HEK293 (cell line): ENCODE measurements around the gene PIGS.

Experiments
- TCF7L2 ChIP-seq: IDR thresholded peaks from 2 replicates; pipeline ENCODE4 v1.6.1; 2011; ENCODE audit warnings: low read depth, mild to moderate bottlenecking, inconsistent platforms, low read length, moderate library complexity, borderline replicate concordance
- TRIM28 ChIP-seq: IDR thresholded peaks from 2 replicates; pipeline ENCODE4 v1.6.1; 2011; ENCODE audit warnings: low read length, control low read depth, borderline replicate concordance
- YY1 ChIP-seq: fragments of 450-650 bp; formaldehyde crosslinking; IDR thresholded peaks from 2 replicates; pipeline ENCODE4 v1.5.1; 2018; ENCODE audit warnings: missing biosample characterization, missing genetic modification characterization
- ZNF10 ChIP-seq: fragments of 450-650 bp; formaldehyde crosslinking; IDR thresholded peaks from 2 replicates; pipeline ENCODE4 v1.5.1; 2017; ENCODE audit warnings: missing biosample characterization, missing genetic modification characterization
- ZNF148 ChIP-seq: fragments of 450-650 bp; formaldehyde crosslinking; IDR thresholded peaks from 2 replicates; pipeline ENCODE4 v1.5.0; 2017; ENCODE audit warnings: missing biosample characterization, missing genetic modification characterization, borderline replicate concordance
- ZNF184 ChIP-seq: fragments of 450-650 bp; IDR thresholded peaks from 2 replicates; pipeline ENCODE4 v1.5.1; 2018; ENCODE audit warnings: missing biosample characterization, mild to moderate bottlenecking, missing genetic modification characterization
- ZNF214 ChIP-seq: fragments of 450-650 bp; formaldehyde crosslinking; IDR thresholded peaks from 2 replicates; pipeline ENCODE4 v1.5.1; 2017; ENCODE audit warnings: missing biosample characterization, mild to moderate bottlenecking, missing genetic modification characterization, borderline replicate concordance
- ZNF362 ChIP-seq: fragments of 450-650 bp; formaldehyde crosslinking; IDR thresholded peaks from 2 replicates; pipeline ENCODE4 v1.5.1; 2016; ENCODE audit warnings: missing biosample characterization, missing genetic modification characterization
- ZNF394 ChIP-seq: fragments of 450-650 bp; formaldehyde crosslinking; IDR thresholded peaks from 2 replicates; pipeline ENCODE4 v1.5.1; 2016; ENCODE audit warnings: missing biosample characterization, missing genetic modification characterization, mild to moderate bottlenecking, moderate library complexity, borderline replicate concordance
- ZNF792 ChIP-seq: fragments of 450-650 bp; formaldehyde crosslinking; IDR thresholded peaks from 2 replicates; pipeline ENCODE4 v1.5.1; 2016; ENCODE audit warnings: missing biosample characterization, missing genetic modification characterization
- TF ChIP-seq, protein P1 (sequence below): fragments of 450-650 bp; formaldehyde crosslinking; IDR thresholded peaks from 2 replicates; pipeline ENCODE4 v1.5.1; 2016; ENCODE audit warnings: missing biosample characterization, missing genetic modification characterization
- TF ChIP-seq, protein P2 (sequence below): fragments of 450-650 bp; formaldehyde crosslinking; IDR thresholded peaks from 2 replicates; pipeline ENCODE4 v1.5.1; 2016; ENCODE audit warnings: missing biosample characterization, missing genetic modification characterization
- TF ChIP-seq, protein P3 (sequence below): fragments of 450-650 bp; formaldehyde crosslinking; IDR thresholded peaks from 2 replicates; pipeline ENCODE4 v1.5.1; 2016; ENCODE audit warnings: missing biosample characterization, missing genetic modification characterization

DNA sequence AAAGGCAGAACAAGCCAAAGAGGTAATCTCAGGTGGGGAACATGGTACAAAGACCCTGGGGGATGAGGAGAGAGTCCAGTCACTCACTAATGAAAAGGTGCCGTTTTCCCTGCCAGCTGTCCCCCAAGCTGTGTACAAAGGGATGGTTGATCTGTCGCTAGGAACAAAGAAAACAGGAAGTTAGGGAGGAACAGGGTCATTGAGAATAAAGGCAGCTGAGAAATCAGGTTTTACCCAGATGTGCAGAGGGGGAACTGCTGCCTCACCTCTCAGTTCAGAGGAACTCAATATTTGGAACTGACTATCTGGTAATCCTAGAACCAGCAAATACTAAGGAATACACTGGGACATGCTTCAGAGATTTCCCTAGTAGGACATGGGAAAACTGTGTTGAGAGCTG is 41.2 kb upstream of the PIGS start:
- TF ChIP-seq, protein P1, sequence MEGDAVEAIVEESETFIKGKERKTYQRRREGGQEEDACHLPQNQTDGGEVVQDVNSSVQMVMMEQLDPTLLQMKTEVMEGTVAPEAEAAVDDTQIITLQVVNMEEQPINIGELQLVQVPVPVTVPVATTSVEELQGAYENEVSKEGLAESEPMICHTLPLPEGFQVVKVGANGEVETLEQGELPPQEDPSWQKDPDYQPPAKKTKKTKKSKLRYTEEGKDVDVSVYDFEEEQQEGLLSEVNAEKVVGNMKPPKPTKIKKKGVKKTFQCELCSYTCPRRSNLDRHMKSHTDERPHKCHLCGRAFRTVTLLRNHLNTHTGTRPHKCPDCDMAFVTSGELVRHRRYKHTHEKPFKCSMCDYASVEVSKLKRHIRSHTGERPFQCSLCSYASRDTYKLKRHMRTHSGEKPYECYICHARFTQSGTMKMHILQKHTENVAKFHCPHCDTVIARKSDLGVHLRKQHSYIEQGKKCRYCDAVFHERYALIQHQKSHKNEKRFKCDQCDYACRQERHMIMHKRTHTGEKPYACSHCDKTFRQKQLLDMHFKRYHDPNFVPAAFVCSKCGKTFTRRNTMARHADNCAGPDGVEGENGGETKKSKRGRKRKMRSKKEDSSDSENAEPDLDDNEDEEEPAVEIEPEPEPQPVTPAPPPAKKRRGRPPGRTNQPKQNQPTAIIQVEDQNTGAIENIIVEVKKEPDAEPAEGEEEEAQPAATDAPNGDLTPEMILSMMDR (tag by site-specific recombination) = no peak
- TF ChIP-seq, protein P2, sequence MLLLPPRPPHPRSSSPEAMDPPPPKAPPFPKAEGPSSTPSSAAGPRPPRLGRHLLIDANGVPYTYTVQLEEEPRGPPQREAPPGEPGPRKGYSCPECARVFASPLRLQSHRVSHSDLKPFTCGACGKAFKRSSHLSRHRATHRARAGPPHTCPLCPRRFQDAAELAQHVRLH (tag by site-specific recombination) = no peak
- TF ChIP-seq ZNF10 (no peak), ZNF148 (no peak), TCF7L2 (no peak), YY1 (tag by site-specific recombination) (no peak), ZNF792 (no peak), ZNF184 (tag by site-specific recombination) (no peak), ZNF362 (tag by site-specific recombination) (no peak), TRIM28 (no peak), ZNF214 (tag by site-specific recombination) (no peak), ZNF394 (no peak)
- TF ChIP-seq, protein P3, sequence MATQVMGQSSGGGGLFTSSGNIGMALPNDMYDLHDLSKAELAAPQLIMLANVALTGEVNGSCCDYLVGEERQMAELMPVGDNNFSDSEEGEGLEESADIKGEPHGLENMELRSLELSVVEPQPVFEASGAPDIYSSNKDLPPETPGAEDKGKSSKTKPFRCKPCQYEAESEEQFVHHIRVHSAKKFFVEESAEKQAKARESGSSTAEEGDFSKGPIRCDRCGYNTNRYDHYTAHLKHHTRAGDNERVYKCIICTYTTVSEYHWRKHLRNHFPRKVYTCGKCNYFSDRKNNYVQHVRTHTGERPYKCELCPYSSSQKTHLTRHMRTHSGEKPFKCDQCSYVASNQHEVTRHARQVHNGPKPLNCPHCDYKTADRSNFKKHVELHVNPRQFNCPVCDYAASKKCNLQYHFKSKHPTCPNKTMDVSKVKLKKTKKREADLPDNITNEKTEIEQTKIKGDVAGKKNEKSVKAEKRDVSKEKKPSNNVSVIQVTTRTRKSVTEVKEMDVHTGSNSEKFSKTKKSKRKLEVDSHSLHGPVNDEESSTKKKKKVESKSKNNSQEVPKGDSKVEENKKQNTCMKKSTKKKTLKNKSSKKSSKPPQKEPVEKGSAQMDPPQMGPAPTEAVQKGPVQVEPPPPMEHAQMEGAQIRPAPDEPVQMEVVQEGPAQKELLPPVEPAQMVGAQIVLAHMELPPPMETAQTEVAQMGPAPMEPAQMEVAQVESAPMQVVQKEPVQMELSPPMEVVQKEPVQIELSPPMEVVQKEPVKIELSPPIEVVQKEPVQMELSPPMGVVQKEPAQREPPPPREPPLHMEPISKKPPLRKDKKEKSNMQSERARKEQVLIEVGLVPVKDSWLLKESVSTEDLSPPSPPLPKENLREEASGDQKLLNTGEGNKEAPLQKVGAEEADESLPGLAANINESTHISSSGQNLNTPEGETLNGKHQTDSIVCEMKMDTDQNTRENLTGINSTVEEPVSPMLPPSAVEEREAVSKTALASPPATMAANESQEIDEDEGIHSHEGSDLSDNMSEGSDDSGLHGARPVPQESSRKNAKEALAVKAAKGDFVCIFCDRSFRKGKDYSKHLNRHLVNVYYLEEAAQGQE = no peak
